Colonic mucosa (tissue), 4 donors: ENCODE results near the gene NCAPD3. TPM values are rescaled to one million over a fixed set of nuclear protein-coding genes. Genes with fewer than 3 reads are reported as not detected.

ENCODE experiments used
- DNase-seq: peaks from one replicate; pipeline ENCODE4 v3.0.0-alpha.2; 2020
- H3K27ac ChIP-seq: fragments of 200-600 bp; one replicate; pipeline ENCODE4 v1.8.0; 2021
- H3K27me3 ChIP-seq: fragments of 200-600 bp; one replicate; pipeline ENCODE4 v1.8.0; 2021
- H3K36me3 ChIP-seq: fragments of 200-600 bp; one replicate; pipeline ENCODE4 v1.8.0; 2021
- H3K4me1 ChIP-seq: fragments of 200-600 bp; one replicate; pipeline ENCODE4 v1.8.0; 2021; ENCODE audit warnings: mild to moderate bottlenecking
- H3K4me3 ChIP-seq: fragments of 200-600 bp; one replicate; pipeline ENCODE4 v1.8.0; 2021
- H3K9ac ChIP-seq, 2 donors: one replicate each; pipeline ENCODE4 v1.7.0; 2013; ENCODE audit warnings: control low read depth in 2 of 2, low read depth in 2 of 2, low read length in 2 of 2
- H3K9me3 ChIP-seq: fragments of 200-600 bp; one replicate; pipeline ENCODE4 v1.8.0; 2021
- intact Hi-C: fragments of 100-400 bp; cut with DNase I; formaldehyde crosslinking; loops from one replicate; pipeline ENCODE4 v1.14.1; 2022
- total RNA-seq, 2 donors: library from RNA; stranded (reverse); fragmentation: NEBNext Ultra II Directional in 1 of 2; extraction: Animal tissue kit (Norgen Biotek cat#: 25700) in 1 of 2; gene quantifications; one replicate each; pipeline ENCODE4 v1.2.1, GENCODE V29; 2021
- TF ChIP-seq, protein P1 (sequence below): fragments of 200-600 bp; IDR thresholded peaks from one replicate; pipeline ENCODE4 v1.8.0; 2022; ENCODE audit warnings: antibody characterized with exemption, mild to moderate bottlenecking
- donor health status: healthy.
- donor health status: DM: no; HTN: no; CAD: no.
- donor health status: DM: no; HTN: no; CAD: no.

NCAPD3 gene
- total RNA-seq, 2 donors from 2014 or later, result 12.9 to 45.0 TPM

DNA sequence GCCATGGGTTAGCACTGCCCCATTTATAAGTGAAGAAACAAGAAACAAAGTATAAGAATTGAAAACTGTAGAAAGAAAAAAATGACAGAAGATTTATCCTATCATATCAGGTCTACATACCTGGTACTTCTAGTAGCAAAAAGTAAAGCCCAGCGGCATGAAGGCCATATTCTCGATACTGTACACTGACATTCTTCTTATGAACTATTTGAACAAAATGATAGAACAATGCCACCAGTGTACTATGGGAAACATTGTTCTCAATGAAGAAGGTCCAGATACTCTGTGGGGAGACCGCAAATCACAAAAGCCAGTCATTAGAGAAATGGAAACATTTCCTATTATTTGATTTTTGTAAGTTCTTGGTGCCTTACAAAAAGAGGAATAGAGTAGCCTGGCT lies 7.0 kb downstream of the NCAPD3 start:
- Histone ChIP-seq H3K9me3 (no peaks in the 10 kb centered on the region), H3K4me1 (no peaks in the 10 kb centered on the region), H3K9ac (no peak overlapping the region), H3K36me3 (no peaks in the 10 kb centered on the region), H3K4me3 (no peak overlapping the region), H3K27me3 (no peaks in the 10 kb centered on the region), H3K27ac (no peak overlapping the region)
- TF ChIP-seq, protein P1, sequence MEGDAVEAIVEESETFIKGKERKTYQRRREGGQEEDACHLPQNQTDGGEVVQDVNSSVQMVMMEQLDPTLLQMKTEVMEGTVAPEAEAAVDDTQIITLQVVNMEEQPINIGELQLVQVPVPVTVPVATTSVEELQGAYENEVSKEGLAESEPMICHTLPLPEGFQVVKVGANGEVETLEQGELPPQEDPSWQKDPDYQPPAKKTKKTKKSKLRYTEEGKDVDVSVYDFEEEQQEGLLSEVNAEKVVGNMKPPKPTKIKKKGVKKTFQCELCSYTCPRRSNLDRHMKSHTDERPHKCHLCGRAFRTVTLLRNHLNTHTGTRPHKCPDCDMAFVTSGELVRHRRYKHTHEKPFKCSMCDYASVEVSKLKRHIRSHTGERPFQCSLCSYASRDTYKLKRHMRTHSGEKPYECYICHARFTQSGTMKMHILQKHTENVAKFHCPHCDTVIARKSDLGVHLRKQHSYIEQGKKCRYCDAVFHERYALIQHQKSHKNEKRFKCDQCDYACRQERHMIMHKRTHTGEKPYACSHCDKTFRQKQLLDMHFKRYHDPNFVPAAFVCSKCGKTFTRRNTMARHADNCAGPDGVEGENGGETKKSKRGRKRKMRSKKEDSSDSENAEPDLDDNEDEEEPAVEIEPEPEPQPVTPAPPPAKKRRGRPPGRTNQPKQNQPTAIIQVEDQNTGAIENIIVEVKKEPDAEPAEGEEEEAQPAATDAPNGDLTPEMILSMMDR, result no peak
- no peak for DNase-seq
- intact Hi-C loops, result no loop called here

DNA sequence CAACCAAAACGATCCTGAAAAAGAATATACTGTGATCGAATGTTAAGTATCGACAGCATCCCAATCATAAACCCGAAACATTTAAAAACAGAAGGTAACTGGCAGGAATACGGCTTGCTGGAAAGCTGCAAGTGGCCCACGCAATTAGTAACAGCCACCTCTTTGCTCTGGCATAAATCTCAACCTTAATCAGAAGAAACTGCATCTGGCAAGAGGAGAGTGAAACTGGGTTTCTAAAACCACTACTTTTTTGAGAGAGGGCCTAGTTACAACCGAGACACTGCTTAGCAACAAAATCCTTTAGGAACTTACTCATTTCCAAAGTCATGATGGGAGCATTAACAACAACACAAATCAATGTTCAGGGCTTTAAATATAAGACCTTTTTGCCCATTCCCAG lies 7.9 kb downstream of the NCAPD3 start:
- intact Hi-C loops, result no loop called here
- no peaks in the 10 kb centered on the region for H3K27me3 ChIP-seq

DNA sequence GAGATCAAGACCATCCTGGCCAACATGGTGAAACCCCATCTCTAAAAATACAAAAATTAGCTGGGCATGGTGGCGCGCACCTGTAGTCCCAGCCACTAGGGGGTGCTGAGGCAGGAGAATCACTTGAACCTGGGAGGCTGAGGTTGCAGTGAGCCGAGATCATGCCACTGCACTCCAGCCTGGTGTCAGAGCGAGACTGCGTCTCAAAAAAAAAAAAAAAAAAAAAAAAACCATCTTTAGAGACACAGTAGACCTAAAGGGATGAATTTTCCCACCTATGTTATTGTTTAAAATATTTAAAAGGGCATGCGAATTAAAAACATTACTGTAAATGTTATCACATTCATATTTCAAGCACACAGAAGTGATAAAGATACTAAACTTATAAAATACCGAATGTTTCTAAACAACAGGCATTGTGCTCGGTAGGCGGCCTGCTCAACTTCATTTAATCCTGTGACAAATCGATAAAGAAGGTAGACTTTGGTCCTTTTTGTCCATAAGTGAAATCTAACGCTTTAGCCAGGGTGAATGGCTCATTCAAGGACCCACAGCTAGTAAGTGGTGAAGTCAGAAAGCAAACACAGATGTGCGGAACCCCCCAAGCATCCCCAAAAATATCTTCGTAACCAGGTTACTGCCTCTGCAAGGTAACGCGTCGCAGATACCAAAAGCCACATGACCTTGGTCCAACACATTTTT lies 16.1 kb downstream of the NCAPD3 start:
- peak; percentile 44 for DNase-seq
- no peaks in the 10 kb centered on the region for H3K4me1 ChIP-seq
- H3K9me3 ChIP-seq, result no peaks in the 10 kb centered on the region
- intact Hi-C loops, result no loop called here
- H3K27me3 ChIP-seq, result no peaks in the 10 kb centered on the region
- H3K4me3 ChIP-seq, result no peak overlapping the region
- H3K27ac ChIP-seq, result no peak overlapping the region
- TF ChIP-seq, protein P1, result peak; percentile 83
- peaks cover 11% of the 10 kb centered on the region for H3K36me3 ChIP-seq
- H3K9ac ChIP-seq, result no peak overlapping the region

More for the DNA sequence above, 7.9 kb downstream of the NCAPD3 start:
- no peaks in the 10 kb centered on the region for H3K4me1 ChIP-seq
- no peak overlapping the region for H3K9ac ChIP-seq
- H3K9me3 ChIP-seq, result no peaks in the 10 kb centered on the region
- no peak overlapping the region for H3K4me3 ChIP-seq
- no peak for DNase-seq
- H3K36me3 ChIP-seq, result no peaks in the 10 kb centered on the region
- H3K27ac ChIP-seq, result no peak overlapping the region
- TF ChIP-seq, protein P1, result no peak

DNA sequence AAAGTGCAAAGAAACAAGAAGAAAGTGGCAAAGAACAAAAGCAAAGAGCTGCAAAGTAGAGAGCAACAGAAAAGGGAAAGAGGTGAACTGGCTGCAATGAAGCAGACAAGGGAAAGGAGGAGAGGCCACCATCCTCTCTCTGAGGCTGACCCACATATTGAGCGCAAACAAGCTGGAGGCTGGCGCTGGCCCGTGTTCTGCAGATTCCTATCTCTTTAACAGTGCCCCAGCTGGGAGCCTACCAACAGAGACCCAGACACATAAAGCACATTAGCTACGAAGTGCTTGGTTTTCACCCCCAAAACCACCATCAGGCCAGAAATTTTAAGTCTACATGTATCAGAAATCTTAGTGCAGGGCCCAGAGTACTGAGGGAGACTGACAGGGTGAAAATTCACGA lies 17.6 kb downstream of the NCAPD3 start:
- no peaks in the 10 kb centered on the region for H3K9me3 ChIP-seq
- peaks cover 11% of the 10 kb centered on the region for H3K36me3 ChIP-seq
- no peak overlapping the region for H3K9ac ChIP-seq
- H3K4me1 ChIP-seq, result no peaks in the 10 kb centered on the region
- TF ChIP-seq, protein P1, result no peak
- H3K27ac ChIP-seq, result no peak overlapping the region
- no peaks in the 10 kb centered on the region for H3K27me3 ChIP-seq
- DNase-seq, result no peak
- intact Hi-C loops, result no loop called here
- H3K4me3 ChIP-seq, result no peak overlapping the region

DNA sequence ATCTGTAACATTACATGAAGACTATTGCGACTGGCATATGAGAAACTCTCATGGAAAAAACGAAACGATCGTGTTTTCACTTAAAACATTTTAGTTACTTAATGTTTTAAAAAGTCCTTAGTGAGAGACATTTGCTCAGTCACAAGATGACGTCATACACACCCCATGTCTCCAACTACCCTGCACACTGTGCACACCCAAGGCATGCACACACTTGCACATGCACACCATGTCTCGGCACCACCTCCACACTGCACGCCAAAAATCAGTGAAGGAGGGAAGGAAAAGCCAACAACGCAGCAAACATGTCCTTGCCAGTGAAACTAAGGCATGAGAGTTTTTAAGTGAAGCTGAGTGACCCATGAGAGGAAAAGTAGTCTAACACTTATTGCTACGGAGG lies 18.0 kb downstream of the NCAPD3 start:
- H3K27me3 ChIP-seq, result no peaks in the 10 kb centered on the region
- peaks cover 11% of the 10 kb centered on the region for H3K36me3 ChIP-seq
- H3K4me1 ChIP-seq, result no peaks in the 10 kb centered on the region
- no peak overlapping the region for H3K9ac ChIP-seq
- H3K27ac ChIP-seq, result no peak overlapping the region
- intact Hi-C loops, result no loop called here
- no peak overlapping the region for H3K4me3 ChIP-seq
- no peak for DNase-seq
- TF ChIP-seq, protein P1, result no peak
- H3K9me3 ChIP-seq, result no peaks in the 10 kb centered on the region
